ENCODE results near the gene RBM26.

RBM26 gene

GRCh38 chr13:79405831-79406596, at the start of gene RBM26:
Gene RBM26, minus strand, starts transcription at chr13:79406255. Its CDS starts 481 bp downstream, at chr13:79405774.
- TF ChIP-seq GATA3 (IDR thresholded peaks at IDR 0.05; ENCODE audit: low read depth, low read length) (no peak), GATA2 (IDR thresholded peaks at IDR 0.05; ENCODE audit: low read depth, low read length) (no peak)

DNA sequence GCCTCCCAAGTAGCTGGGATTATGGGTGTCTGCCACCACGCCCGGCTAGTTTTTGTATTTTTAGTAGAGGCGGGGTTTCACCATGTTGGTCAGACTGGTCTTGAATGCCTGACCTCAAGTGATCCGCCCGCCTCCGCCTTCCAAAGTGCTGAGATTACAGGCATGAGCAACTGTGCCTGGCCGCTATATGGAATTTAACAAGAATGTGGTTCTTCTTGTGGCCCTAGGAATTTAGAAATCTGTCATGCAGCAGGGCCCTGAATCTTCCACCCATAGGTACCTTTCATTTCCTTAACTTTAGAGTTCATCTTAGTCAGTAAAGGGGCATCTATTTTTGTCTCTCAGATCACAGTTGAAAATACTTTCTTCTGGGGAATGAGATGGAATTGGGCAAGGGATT, 49.3 kb upstream of the RBM26 start:
- TF ChIP-seq GATA2 (IDR thresholded peaks at IDR 0.05; ENCODE audit: low read depth, low read length) (no peak), GATA3 (IDR thresholded peaks at IDR 0.05; ENCODE audit: low read depth, low read length) (no peak)

GRCh38 chr13:79452239-79452913, 46.3 kb upstream of the RBM26 start:
- TF ChIP-seq GATA3 (IDR thresholded peaks at IDR 0.05; ENCODE audit: low read depth, low read length) (no peak), GATA2 (IDR thresholded peaks at IDR 0.05; ENCODE audit: low read depth, low read length) (no peak)

DNA sequence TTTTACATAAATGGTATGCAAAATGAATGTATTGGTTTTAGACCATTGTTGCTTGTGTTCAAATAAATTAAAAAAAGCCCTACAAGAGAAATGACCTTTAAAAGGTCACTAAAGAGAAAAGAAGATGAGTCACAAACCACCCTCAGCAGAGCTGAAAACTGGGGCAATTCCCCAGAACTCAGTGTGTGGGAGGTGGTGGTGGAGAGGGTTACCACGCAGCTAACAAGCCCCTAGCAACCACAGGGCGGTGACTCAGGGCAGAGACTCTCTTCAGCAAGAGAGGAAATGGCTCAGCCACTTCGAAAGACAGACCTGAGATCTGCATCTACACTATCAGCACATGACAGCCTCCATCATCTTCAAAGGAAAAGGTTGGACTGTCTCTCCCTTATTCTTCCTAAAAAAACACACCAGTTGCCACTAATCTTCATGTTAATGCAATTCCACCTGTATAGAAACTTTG, 45.5 kb upstream of the RBM26 start:
- TF ChIP-seq GATA2 (IDR thresholded peaks at IDR 0.05; ENCODE audit: low read depth, low read length), result no peak
- TF ChIP-seq GATA3 (IDR thresholded peaks at IDR 0.05; ENCODE audit: low read depth, low read length), result no peak

DNA sequence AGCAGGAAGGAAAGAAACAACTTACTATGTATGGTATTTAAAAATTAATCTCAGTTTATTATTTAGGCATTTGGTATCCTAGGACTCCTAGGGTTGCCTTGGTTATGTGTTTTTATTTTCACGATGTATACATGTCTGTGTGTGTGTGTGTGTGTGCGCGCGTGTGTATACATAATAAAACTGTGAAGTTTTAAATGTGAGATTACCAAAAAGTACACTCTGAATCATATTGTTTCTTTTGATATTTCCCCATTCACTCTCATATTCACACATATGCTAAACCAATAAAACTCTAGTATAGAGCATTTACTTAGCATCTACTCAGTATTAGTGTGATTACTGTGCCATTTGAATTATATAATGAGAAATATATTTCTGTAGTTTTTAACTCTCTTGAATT, 44.1 kb upstream of the RBM26 start:
- no peak for TF ChIP-seq GATA2 (IDR thresholded peaks at IDR 0.05; ENCODE audit: low read depth, low read length)
- no peak for TF ChIP-seq GATA3 (IDR thresholded peaks at IDR 0.05; ENCODE audit: low read depth, low read length)

GRCh38 chr13:79448413-79448812, 42.4 kb upstream of the RBM26 start:
- no peak for TF ChIP-seq GATA2 (IDR thresholded peaks at IDR 0.05; ENCODE audit: low read depth, low read length)
- no peak for TF ChIP-seq GATA3 (IDR thresholded peaks at IDR 0.05; ENCODE audit: low read depth, low read length)

- no peak for TF ChIP-seq GATA3 (IDR thresholded peaks at IDR 0.05; ENCODE audit: low read depth, low read length)
- TF ChIP-seq GATA2 (IDR thresholded peaks at IDR 0.05; ENCODE audit: low read depth, low read length), result no peak
These were observed 41.7 kb upstream of the RBM26 start for GRCh38 chr13:79447741-79448140.

DNA sequence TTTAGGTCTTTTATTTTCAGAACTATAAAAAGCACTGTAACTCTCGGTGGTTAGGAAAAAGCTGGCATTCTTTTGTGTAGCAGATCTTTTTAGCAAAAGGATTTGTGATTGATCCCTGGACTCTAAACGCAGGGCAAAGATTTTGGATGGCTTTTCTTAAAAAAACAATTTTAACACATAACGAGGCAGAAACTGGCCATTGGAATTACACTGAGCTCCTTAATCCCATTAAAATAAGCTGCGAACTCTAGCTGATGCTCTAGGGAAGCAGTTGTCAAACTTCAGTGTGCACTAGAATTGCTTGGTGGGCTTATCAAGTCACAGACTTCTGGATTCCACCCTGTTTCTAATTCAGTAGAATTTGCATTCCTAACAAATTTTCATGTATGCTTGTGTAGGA, 41.1 kb upstream of the RBM26 start:
- TF ChIP-seq GATA3 (IDR thresholded peaks at IDR 0.05; ENCODE audit: low read depth, low read length) (no peak), GATA2 (IDR thresholded peaks at IDR 0.05; ENCODE audit: low read depth, low read length) (no peak)

GRCh38 chr13:79445968-79446645, 40.1 kb upstream of the RBM26 start:
- TF ChIP-seq GATA2 (IDR thresholded peaks at IDR 0.05; ENCODE audit: low read depth, low read length) (no peak), GATA3 (IDR thresholded peaks at IDR 0.05; ENCODE audit: low read depth, low read length) (no peak)

DNA sequence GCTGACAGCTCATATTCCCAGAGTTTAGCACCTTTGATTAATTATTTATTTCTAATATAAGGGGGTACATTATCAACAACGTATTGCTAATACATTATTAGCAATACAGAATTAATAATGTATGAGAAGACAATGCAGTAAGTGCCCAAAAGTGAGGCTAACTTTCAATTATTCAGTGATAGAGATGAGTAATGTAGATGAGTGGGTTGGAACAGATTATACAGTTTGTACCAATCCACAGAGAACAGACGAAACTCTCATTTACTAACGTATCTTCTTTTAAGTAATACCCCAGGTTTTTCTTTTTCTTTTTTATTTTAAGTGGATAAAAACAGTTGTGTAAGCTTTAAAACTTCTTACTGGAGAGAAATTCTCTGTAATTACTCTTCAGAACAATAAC, 36.7 kb upstream of the RBM26 start:
- no peak for TF ChIP-seq GATA3 (IDR thresholded peaks at IDR 0.05; ENCODE audit: low read depth, low read length)
- no peak for TF ChIP-seq GATA2 (IDR thresholded peaks at IDR 0.05; ENCODE audit: low read depth, low read length)

GRCh38 chr13:79442221-79442620, 36.2 kb upstream of the RBM26 start:
- TF ChIP-seq GATA2 (IDR thresholded peaks at IDR 0.05; ENCODE audit: low read depth, low read length), result no peak
- no peak for TF ChIP-seq GATA3 (IDR thresholded peaks at IDR 0.05; ENCODE audit: low read depth, low read length)

GRCh38 chr13:79440958-79441528, 35.0 kb upstream of the RBM26 start:
- TF ChIP-seq GATA3 (IDR thresholded peaks at IDR 0.05; ENCODE audit: low read depth, low read length) (no peak), GATA2 (IDR thresholded peaks at IDR 0.05; ENCODE audit: low read depth, low read length) (no peak)

- no peak for TF ChIP-seq GATA2 (IDR thresholded peaks at IDR 0.05; ENCODE audit: low read depth, low read length)
- TF ChIP-seq GATA3 (IDR thresholded peaks at IDR 0.05; ENCODE audit: low read depth, low read length), result no peak
These were observed 33.2 kb upstream of the RBM26 start for GRCh38 chr13:79439275-79439674.

DNA sequence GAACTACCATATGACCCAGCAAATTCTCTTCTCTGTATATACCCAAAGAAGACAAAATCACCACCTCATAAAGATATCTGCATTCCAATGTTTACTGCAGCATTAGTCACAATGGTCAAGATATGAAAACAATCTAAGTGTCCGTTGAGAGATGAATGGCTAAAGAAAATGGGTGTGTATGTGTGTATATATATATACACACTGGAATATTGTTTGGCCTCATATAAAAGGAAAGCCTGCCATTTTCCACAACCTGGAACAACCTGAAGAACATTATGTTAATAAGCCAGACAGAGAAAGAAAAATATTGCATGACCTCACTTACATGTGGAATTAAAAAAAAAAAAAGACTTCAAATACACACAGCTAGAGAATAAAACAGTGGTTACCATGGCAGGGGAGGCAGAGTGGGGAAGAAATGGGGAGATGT, 29.5 kb upstream of the RBM26 start:
- TF ChIP-seq GATA2 (IDR thresholded peaks at IDR 0.05; ENCODE audit: low read depth, low read length), result no peak
- TF ChIP-seq GATA3 (IDR thresholded peaks at IDR 0.05; ENCODE audit: low read depth, low read length), result no peak
